Vagina (tissue), 2 donors: ENCODE measurements around the gene DUSP8. TPM values are rescaled to one million over a fixed set of nuclear protein-coding genes. Genes with fewer than 3 reads are reported as not detected.

Experiments
- DNase-seq, 2 donors: peaks; one replicate each; pipeline ENCODE4 v3.0.0-alpha.2; 2017; ENCODE audit errors: extremely low spot score in 2 of 2
- H3K27ac ChIP-seq: fragments of 200-600 bp; sonication (generic); one replicate; pipeline ENCODE4 v1.5.1; 2019
- H3K27me3 ChIP-seq: fragments of 200-600 bp; sonication (generic); one replicate; pipeline ENCODE4 v1.5.1; 2019
- H3K36me3 ChIP-seq, 2 donors: fragments of 200-600 bp; sonication (generic); one replicate each; pipeline ENCODE4 v1.5.1; 2017 to 2019
- H3K4me1 ChIP-seq: fragments of 200-600 bp; sonication (generic); one replicate; pipeline ENCODE4 v1.5.1; 2019
- H3K4me3 ChIP-seq, 2 donors: fragments of 200-600 bp; sonication (generic); 1 replicate in 1 of 2; 2 replicates in 1 of 2; pipeline ENCODE4 v1.5.1; 2016 to 2019
- H3K9me3 ChIP-seq: fragments of 200-600 bp; sonication (generic); one replicate; pipeline ENCODE4 v1.5.1; 2019
- CTCF ChIP-seq, 3 experiments: fragments of 450-650 bp in 2 of 3; fragments of 200-600 bp in 1 of 3; sonication (generic) in 1 of 3; IDR thresholded peaks; one replicate each; pipeline ENCODE4 v1.5.1; 2017 to 2019; ENCODE audit warnings: antibody characterized with exemption in 3 of 3, mild to moderate bottlenecking in 2 of 3, moderate library complexity in 2 of 3
- POLR2A ChIP-seq, 2 donors: fragments of 450-650 bp; IDR thresholded peaks; one replicate each; pipeline ENCODE4 v1.6.1; 2017; ENCODE audit warnings: antibody characterized with exemption in 2 of 2, mild to moderate bottlenecking in 2 of 2, moderate library complexity in 2 of 2
- POLR2AphosphoS5 ChIP-seq, 2 donors: sonication (generic); formaldehyde crosslinking; IDR thresholded peaks; one replicate each; pipeline ENCODE4 v1.9.0; 2017; ENCODE audit warnings: antibody characterized with exemption in 2 of 2, mild to moderate bottlenecking in 2 of 2, low read depth in 1 of 2; ENCODE audit not compliant: insufficient read depth in 1 of 2
- intact Hi-C: fragments of 100-400 bp; cut with DNase I; formaldehyde crosslinking; loops from one replicate; pipeline ENCODE4 v1.15.1; 2023
- total RNA-seq: library from RNA; depleted of rRNA; stranded (reverse); fragments of >200 nt; gene quantifications from one replicate; pipeline ENCODE4 v1.2.3, GENCODE V29; 2016

DUSP8 gene
- total RNA-seq, 1 donor from 2014 or later: 2.9 TPM

- intact Hi-C loops: no loop called here
- peaks cover 70% of the 10 kb centered on the region for H3K4me1 ChIP-seq
- H3K27me3 ChIP-seq: no peaks in the 10 kb centered on the region
- no peaks in the 10 kb centered on the region for H3K36me3 ChIP-seq
- no peak for TF ChIP-seq POLR2A (IDR thresholded peaks at IDR 0.05)
- TF ChIP-seq CTCF (IDR thresholded peaks at IDR 0.05): no peak
- no peak for TF ChIP-seq POLR2AphosphoS5 (IDR thresholded peaks at IDR 0.05; ENCODE audit: insufficient read depth in 1 of 2, low read depth in 1 of 2)
- H3K27ac ChIP-seq: no peak overlapping the region
- H3K9me3 ChIP-seq: no peaks in the 10 kb centered on the region
- no peak for DNase-seq
- no peak overlapping the region for H3K4me3 ChIP-seq
These were observed 48.3 kb downstream of the DUSP8 start for GRCh38 chr11:1523779-1524178.

- intact Hi-C loops: no loop called here
- no peak for TF ChIP-seq POLR2AphosphoS5 (IDR thresholded peaks at IDR 0.05; ENCODE audit: insufficient read depth in 1 of 2, low read depth in 1 of 2)
- no peak for TF ChIP-seq POLR2A (IDR thresholded peaks at IDR 0.05)
- TF ChIP-seq CTCF (IDR thresholded peaks at IDR 0.05): no peak
- no peaks in the 10 kb centered on the region for H3K27me3 ChIP-seq
- DNase-seq: no peak
- peaks cover 66% of the 10 kb centered on the region for H3K4me1 ChIP-seq
- no peaks in the 10 kb centered on the region for H3K9me3 ChIP-seq
- no peak overlapping the region for H3K4me3 ChIP-seq
- no peaks in the 10 kb centered on the region for H3K36me3 ChIP-seq
- no peak overlapping the region for H3K27ac ChIP-seq
These were observed 49.0 kb downstream of the DUSP8 start for GRCh38 chr11:1523077-1523476.

GRCh38 chr11:1522081-1522424 is 50.0 kb downstream of the DUSP8 start:
- H3K36me3 ChIP-seq: no peaks in the 10 kb centered on the region
- no peak overlapping the region for H3K27ac ChIP-seq
- intact Hi-C loops: no loop called here
- no peak for DNase-seq
- H3K9me3 ChIP-seq: no peaks in the 10 kb centered on the region
- no peak overlapping the region for H3K4me3 ChIP-seq
- no peak for TF ChIP-seq POLR2AphosphoS5 (IDR thresholded peaks at IDR 0.05; ENCODE audit: insufficient read depth in 1 of 2, low read depth in 1 of 2)
- no peak for TF ChIP-seq POLR2A (IDR thresholded peaks at IDR 0.05)
- TF ChIP-seq CTCF (IDR thresholded peaks at IDR 0.05): no peak
- H3K4me1 ChIP-seq: peaks cover 69% of the 10 kb centered on the region
- H3K27me3 ChIP-seq: no peaks in the 10 kb centered on the region

GRCh38 chr11:1521382-1522080 is 50.5 kb downstream of the DUSP8 start:
- no peak overlapping the region for H3K4me3 ChIP-seq
- peaks cover 69% of the 10 kb centered on the region for H3K4me1 ChIP-seq
- no peaks in the 10 kb centered on the region for H3K27me3 ChIP-seq

More at GRCh38 chr11:1521382-1522080, 50.5 kb downstream of the DUSP8 start:
- DNase-seq: no peak
- TF ChIP-seq CTCF (IDR thresholded peaks at IDR 0.05) (no peak), POLR2AphosphoS5 (IDR thresholded peaks at IDR 0.05; ENCODE audit: insufficient read depth in 1 of 2, low read depth in 1 of 2) (no peak), POLR2A (IDR thresholded peaks at IDR 0.05) (no peak)
- no peak overlapping the region for H3K27ac ChIP-seq
- H3K36me3 ChIP-seq: no peaks in the 10 kb centered on the region
- no peaks in the 10 kb centered on the region for H3K9me3 ChIP-seq
- intact Hi-C loops: no loop called here
